HCT116 (cell line): ENCODE measurements around the gene TCERG1L. TPM values are rescaled to one million over a fixed set of nuclear protein-coding genes. Genes with fewer than 3 reads are reported as not detected.

Source experiments
- ATAC-seq: fragments of 200-7000 bp; cut with Tn5 transposase; 2 replicates; pipeline ENCODE4 v1.9.1; 2020; ENCODE audit warnings: mild to moderate bottlenecking, moderate library complexity
- BruUV-seq: library from RNA; stranded (reverse); fragments of 400-500 nt; replicated peaks from 2 replicates; lab custom pipeline; 2021; lab: Mats Ljungman, UMichigan
- CTCF ChIA-PET: fragments of 300-600 bp; sonication (Branson Sonifier 250); formaldehyde crosslinking; loops from one replicate; lab custom pipeline; 2021; ENCODE audit warnings: antibody characterized with exemption; lab: Charles Lee
- POLR2A ChIA-PET: fragments of 300-600, 350-600 bp; sonication (Branson Sonifier 250); formaldehyde crosslinking; loops from one replicate; lab custom pipeline; 2021; ENCODE audit warnings: antibody characterized with exemption; lab: Charles Lee
- RAD21 ChIA-PET, 2 experiments: fragments of 300-600 bp; sonication (Branson Sonifier 250); formaldehyde crosslinking; loops; one replicate each; lab custom pipeline; 2023; ENCODE audit warnings: low total read pairs in 2 of 2; ENCODE audit not compliant: uncharacterized antibody in 2 of 2, unreplicated experiment in 2 of 2, low non-redundant PET in 1 of 2; lab: Charles Lee
- DNase-seq: peaks from one replicate; pipeline ENCODE4 v3.0.0-alpha.2; 2010; ENCODE audit warnings: low read depth, low spot score
- H2AFZ ChIP-seq: fragments of 200-600 bp; shearing (Covaris generic), sonication (generic); 2 replicates; pipeline ENCODE4 v1.6.1; 2017; ENCODE audit warnings: low read depth, mixed run types, mixed read lengths, antibody characterized with exemption, low read length; ENCODE audit not compliant: poor library complexity, severe bottlenecking
- H3K27ac ChIP-seq: 2 replicates; pipeline ENCODE4 v1.5.1; 2012; ENCODE audit warnings: low read depth, low read length
- H3K27me3 ChIP-seq: fragments of 200-600 bp; sonication (generic); 2 replicates; pipeline ENCODE4 v1.6.1; 2016; ENCODE audit warnings: mixed run types, low read length, mixed read lengths; ENCODE audit not compliant: insufficient read depth
- H3K36me3 ChIP-seq, 2 experiments: fragments of 200-500 bp in 1 of 2; fragments of 200-600 bp in 1 of 2; sonication (Bioruptor generic) in 1 of 2; sonication (generic) in 1 of 2; 2 replicates each; pipeline versions ENCODE4 v1.5.1 to v1.6.1; 2014 to 2016; ENCODE audit warnings: low read length in 2 of 2, inconsistent platforms in 1 of 2, mixed read lengths in 1 of 2, mixed run types in 1 of 2; ENCODE audit not compliant: insufficient read depth in 2 of 2, control insufficient read depth in 1 of 2
- H3K4me1 ChIP-seq, 2 experiments: fragments of 200-600 bp in 1 of 2; sonication (generic) in 1 of 2; 2 replicates each; pipeline versions ENCODE4 v1.5.1 to v1.6.1; 2012 to 2017; ENCODE audit warnings: low read length in 2 of 2, inconsistent platforms in 1 of 2, mild to moderate bottlenecking in 1 of 2, mixed read lengths in 1 of 2, mixed run types in 1 of 2, moderate library complexity in 1 of 2; ENCODE audit not compliant: insufficient read depth in 2 of 2, control insufficient read depth in 1 of 2
- H3K4me2 ChIP-seq: fragments of 200-600 bp; sonication (generic); 2 replicates; pipeline ENCODE4 v1.6.1; 2017; ENCODE audit warnings: mixed run types, low read length, mixed read lengths
- H3K4me3 ChIP-seq, 2 experiments: fragments of 200-600 bp in 1 of 2; sonication (generic) in 1 of 2; replicated peaks in 1 of 2; 2 replicates each; pipeline ENCODE4 v1.5.1; 2011 to 2016; ENCODE audit warnings: low read length in 2 of 2, control low read depth in 1 of 2, low read depth in 1 of 2, mild to moderate bottlenecking in 1 of 2, mixed read lengths in 1 of 2, mixed run types in 1 of 2
- H3K79me2 ChIP-seq: fragments of 200-600 bp; sonication (generic); 2 replicates; pipeline ENCODE4 v1.6.1; 2017; ENCODE audit warnings: mild to moderate bottlenecking, mixed run types, low read length, moderate library complexity, mixed read lengths; ENCODE audit not compliant: insufficient read depth
- H3K9ac ChIP-seq: fragments of 200-600 bp; sonication (generic); 2 replicates; pipeline ENCODE4 v1.6.1; 2016; ENCODE audit warnings: low read length, mixed read lengths
- H3K9me2 ChIP-seq: fragments of 200-600 bp; sonication (generic), shearing (Covaris generic); 2 replicates; pipeline ENCODE4 v1.6.1; 2017; ENCODE audit warnings: mixed run types, mild to moderate bottlenecking, moderate library complexity; ENCODE audit not compliant: insufficient read depth
- H3K9me3 ChIP-seq, 2 experiments: fragments of 200-500 bp in 1 of 2; fragments of 200-600 bp in 1 of 2; sonication (Bioruptor generic) in 1 of 2; sonication (generic) in 1 of 2; 2 replicates each; pipeline ENCODE4 v1.6.1; 2014 to 2017; ENCODE audit warnings: low read length in 2 of 2, mixed read lengths in 2 of 2, inconsistent platforms in 1 of 2, low read depth in 1 of 2, mild to moderate bottlenecking in 1 of 2, mixed run types in 1 of 2, moderate library complexity in 1 of 2; ENCODE audit not compliant: control insufficient read depth in 1 of 2, insufficient read depth in 1 of 2
- H4K20me1 ChIP-seq: fragments of 200-600 bp; sonication (generic), shearing (Covaris generic); 2 replicates; pipeline ENCODE4 v1.6.1; 2017; ENCODE audit warnings: mixed run types, mild to moderate bottlenecking, moderate library complexity; ENCODE audit not compliant: insufficient read depth
- CBX3 ChIP-seq: IDR thresholded peaks from 2 replicates; pipeline ENCODE4 v1.6.1; 2012; ENCODE audit warnings: low read depth
- CEBPB ChIP-seq: IDR thresholded peaks from 2 replicates; pipeline ENCODE4 v1.6.1; 2012; ENCODE audit warnings: low read depth
- EGR1 ChIP-seq: IDR thresholded peaks from 2 replicates; pipeline ENCODE4 v1.6.1; 2012; ENCODE audit warnings: low read depth
- ELF1 ChIP-seq: IDR thresholded peaks from 2 replicates; pipeline ENCODE4 v1.6.1; 2012; ENCODE audit warnings: low read depth, borderline replicate concordance
- EZH2 ChIP-seq: fragments of 200-600 bp; sonication (generic); IDR thresholded peaks from 2 replicates; pipeline ENCODE4 v1.6.1; 2017; ENCODE audit warnings: antibody characterized with exemption, mixed run types
- EZH2phosphoT487 ChIP-seq: fragments of 200-600 bp; IDR thresholded peaks from 2 replicates; pipeline ENCODE4 v1.6.1; 2018; ENCODE audit warnings: antibody characterized with exemption, borderline replicate concordance
- FOSL1 ChIP-seq: IDR thresholded peaks from 2 replicates; pipeline ENCODE4 v1.6.1; 2012; ENCODE audit warnings: low read depth
- MAX ChIP-seq: IDR thresholded peaks from 2 replicates; pipeline ENCODE4 v1.6.1; 2012
- REST ChIP-seq: IDR thresholded peaks from 2 replicates; pipeline ENCODE4 v1.6.1; 2012; ENCODE audit warnings: low read depth
- SIN3A ChIP-seq: IDR thresholded peaks from 2 replicates; pipeline ENCODE4 v1.6.1; 2012; ENCODE audit warnings: low read depth
- TCF7L2 ChIP-seq: IDR thresholded peaks from 2 replicates; pipeline ENCODE4 v1.7.0; 2011; ENCODE audit warnings: borderline replicate concordance, inconsistent platforms; ENCODE audit not compliant: insufficient read depth, insufficient read length; ENCODE audit errors: extremely low read depth
- ZFX ChIP-seq: fragments of 450-650 bp; IDR thresholded peaks from 2 replicates; pipeline ENCODE4 v1.6.1; 2017
- ZNF274 ChIP-seq: fragments of 200-500 bp; sonication (Bioruptor generic); IDR thresholded peaks from 2 replicates; pipeline ENCODE4 v1.6.1; 2014; ENCODE audit warnings: mild to moderate bottlenecking, low read depth, low read length, inconsistent platforms
- intact Hi-C: fragments of 100-400 bp; cut with micrococcal nuclease; formaldehyde crosslinking; loops from 2 replicates; pipeline ENCODE4 v1.10.0; 2022
- total RNA-seq: library from RNA; stranded (reverse); gene quantifications from one replicate; pipeline ENCODE4 v1.2.1, GENCODE V29; 2021; ENCODE audit not compliant: unreplicated experiment
- TF ChIP-seq, protein P1 (sequence below), 3 experiments: fragments of 200-600 bp in 1 of 3; sonication (generic) in 1 of 3; IDR thresholded peaks in 2 of 3; conservative IDR thresholded peaks in 1 of 3; 2 replicates each; pipeline ENCODE4 v1.5.1; 2012 to 2017; ENCODE audit warnings: low read depth in 2 of 3, low read length in 2 of 3, antibody characterized with exemption in 1 of 3, borderline replicate concordance in 1 of 3, control low read depth in 1 of 3, mild to moderate bottlenecking in 1 of 3, mixed read lengths in 1 of 3, mixed run types in 1 of 3, moderate library complexity in 1 of 3; ENCODE audit not compliant: insufficient read depth in 1 of 3
- TF ChIP-seq, protein P2 (sequence below): IDR thresholded peaks from 2 replicates; pipeline ENCODE4 v1.6.1; 2012

Gene TCERG1L
- total RNA-seq, 1 experiment from 2014 or later, result not detected

GRCh38 chr10:131312478-131312836 is 936 bp upstream of the TCERG1L start:
- intact Hi-C loops, result no loop called here
- ChIA-PET CTCF (no interaction called here), RAD21 (no interaction called here), POLR2A (no interaction called here)
- Histone ChIP-seq H3K27me3 (no peaks in the 10 kb centered on the region; the same call in 1 of the 2 replicates), H3K9me3 (no peaks in the 10 kb centered on the region), H3K9me2 (no peaks in the 10 kb centered on the region), H3K9ac (no peak overlapping the region), H3K36me3 (no peaks in the 10 kb centered on the region), H2AFZ (no peak overlapping the region), H3K79me2 (no peaks in the 10 kb centered on the region), H3K4me1 (no peaks in the 10 kb centered on the region), H3K27ac (no peak overlapping the region), H3K4me2 (no peak overlapping the region), H4K20me1 (no peaks in the 10 kb centered on the region), H3K4me3 (no peak overlapping the region)
- TF ChIP-seq, protein P1, sequence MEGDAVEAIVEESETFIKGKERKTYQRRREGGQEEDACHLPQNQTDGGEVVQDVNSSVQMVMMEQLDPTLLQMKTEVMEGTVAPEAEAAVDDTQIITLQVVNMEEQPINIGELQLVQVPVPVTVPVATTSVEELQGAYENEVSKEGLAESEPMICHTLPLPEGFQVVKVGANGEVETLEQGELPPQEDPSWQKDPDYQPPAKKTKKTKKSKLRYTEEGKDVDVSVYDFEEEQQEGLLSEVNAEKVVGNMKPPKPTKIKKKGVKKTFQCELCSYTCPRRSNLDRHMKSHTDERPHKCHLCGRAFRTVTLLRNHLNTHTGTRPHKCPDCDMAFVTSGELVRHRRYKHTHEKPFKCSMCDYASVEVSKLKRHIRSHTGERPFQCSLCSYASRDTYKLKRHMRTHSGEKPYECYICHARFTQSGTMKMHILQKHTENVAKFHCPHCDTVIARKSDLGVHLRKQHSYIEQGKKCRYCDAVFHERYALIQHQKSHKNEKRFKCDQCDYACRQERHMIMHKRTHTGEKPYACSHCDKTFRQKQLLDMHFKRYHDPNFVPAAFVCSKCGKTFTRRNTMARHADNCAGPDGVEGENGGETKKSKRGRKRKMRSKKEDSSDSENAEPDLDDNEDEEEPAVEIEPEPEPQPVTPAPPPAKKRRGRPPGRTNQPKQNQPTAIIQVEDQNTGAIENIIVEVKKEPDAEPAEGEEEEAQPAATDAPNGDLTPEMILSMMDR (IDR thresholded peaks at IDR 0.05 in 2 of 3, conservative IDR thresholded peaks at IDR 0.05 in 1 of 3; ENCODE audit: borderline replicate concordance in 1 of 3, insufficient read depth in 1 of 3, low read depth in 2 of 3, low read length in 2 of 3), result no peak
- TF ChIP-seq SIN3A (no peak), CEBPB (no peak), EZH2phosphoT487 (no peak), CBX3 (no peak), MAX (no peak), EGR1 (no peak), EZH2 (no peak), ELF1 (no peak), TCF7L2 (no peak), ZFX (no peak), ZNF274 (no peak), REST (no peak), FOSL1 (no peak)
- TF ChIP-seq, protein P2, sequence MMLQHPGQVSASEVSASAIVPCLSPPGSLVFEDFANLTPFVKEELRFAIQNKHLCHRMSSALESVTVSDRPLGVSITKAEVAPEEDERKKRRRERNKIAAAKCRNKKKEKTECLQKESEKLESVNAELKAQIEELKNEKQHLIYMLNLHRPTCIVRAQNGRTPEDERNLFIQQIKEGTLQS, result no peak
- ATAC-seq (no peak), DNase-seq (no peak)
- BruUV-seq, result no TSS peak
